Type B pancreatic cell (in vitro differentiated cells): ENCODE measurements around the gene JAKMIP2. TPM values are rescaled to one million over a fixed set of nuclear protein-coding genes. Genes with fewer than 3 reads are reported as not detected.

Experiments used
- DNase-seq: peaks from one replicate; pipeline ENCODE4 v3.0.0; 2021; ENCODE audit warnings: mixed read lengths; ENCODE audit not compliant: unreplicated experiment; ENCODE audit errors: extremely low spot score
- H3K27ac Mint-ChIP-seq: 2 replicates; pipeline ENCODE4 v1.8.0; 2021; ENCODE audit warnings: mild to moderate bottlenecking, mixed read lengths
- H3K27me3 Mint-ChIP-seq: 2 replicates; pipeline ENCODE4 v1.8.0; 2021; ENCODE audit warnings: mixed read lengths
- H3K36me3 Mint-ChIP-seq: 2 replicates; pipeline ENCODE4 v1.8.0; 2021; ENCODE audit warnings: mixed read lengths
- H3K4me1 Mint-ChIP-seq: one replicate; pipeline ENCODE4 v1.8.0; 2021; ENCODE audit warnings: mixed read lengths; ENCODE audit not compliant: unreplicated experiment
- H3K4me3 Mint-ChIP-seq: 2 replicates; pipeline ENCODE4 v1.8.0; 2021; ENCODE audit warnings: mild to moderate bottlenecking, mixed read lengths
- H3K9me3 Mint-ChIP-seq: 2 replicates; pipeline ENCODE4 v1.8.0; 2021; ENCODE audit warnings: mixed read lengths
- CTCF ChIP-seq: fragments of 200-600 bp; sonication (generic); conservative IDR thresholded peaks from 2 replicates; pipeline ENCODE4 v1.5.0; 2021; ENCODE audit warnings: antibody characterized with exemption, mild to moderate bottlenecking
- total RNA-seq: library from RNA; stranded (reverse); gene quantifications from 2 replicates; pipeline ENCODE4 v1.2.1, GENCODE V29; 2021; ENCODE audit warnings: low replicate concordance

Gene JAKMIP2
- total RNA-seq, 1 donor from 2014 or later, result 13.8 TPM

- H3K9me3 Mint-ChIP-seq, result no peaks in the 10 kb centered on the region
- H3K36me3 Mint-ChIP-seq, result peaks cover 4% of the 10 kb centered on the region
- H3K4me3 Mint-ChIP-seq, result no peak overlapping the region
- TF ChIP-seq CTCF, result no peak
- no peaks in the 10 kb centered on the region for H3K27me3 Mint-ChIP-seq
- peaks cover 11% of the 10 kb centered on the region for H3K4me1 Mint-ChIP-seq
- no peak overlapping the region for H3K27ac Mint-ChIP-seq
- DNase-seq, result no peak
Observed at GRCh38 chr5:147756566-147756965, 26.0 kb downstream of the JAKMIP2 start.

GRCh38 chr5:147754372-147755122 lies 28.0 kb downstream of the JAKMIP2 start:
- no peak for TF ChIP-seq CTCF
- no peak overlapping the region for H3K27ac Mint-ChIP-seq
- no peaks in the 10 kb centered on the region for H3K9me3 Mint-ChIP-seq
- DNase-seq, result no peak
- no peak overlapping the region for H3K4me3 Mint-ChIP-seq
- H3K27me3 Mint-ChIP-seq, result no peaks in the 10 kb centered on the region
- H3K36me3 Mint-ChIP-seq, result peaks cover 4% of the 10 kb centered on the region
- peaks cover 16% of the 10 kb centered on the region for H3K4me1 Mint-ChIP-seq

- no peak for DNase-seq
- Mint-ChIP-seq H3K27me3 (no peaks in the 10 kb centered on the region), H3K36me3 (peaks cover 4% of the 10 kb centered on the region), H3K4me1 (peaks cover 16% of the 10 kb centered on the region), H3K4me3 (no peak overlapping the region), H3K27ac (no peak overlapping the region), H3K9me3 (no peaks in the 10 kb centered on the region)
- TF ChIP-seq CTCF, result no peak
Observed at GRCh38 chr5:147753765-147754164, 28.8 kb downstream of the JAKMIP2 start.

- H3K36me3 Mint-ChIP-seq, result peaks cover 4% of the 10 kb centered on the region
- peaks cover 16% of the 10 kb centered on the region for H3K4me1 Mint-ChIP-seq
- no peak overlapping the region for H3K27ac Mint-ChIP-seq
- no peak overlapping the region for H3K4me3 Mint-ChIP-seq
- no peaks in the 10 kb centered on the region for H3K9me3 Mint-ChIP-seq
- DNase-seq, result no peak
- H3K27me3 Mint-ChIP-seq, result no peaks in the 10 kb centered on the region
- no peak for TF ChIP-seq CTCF
Observed at GRCh38 chr5:147752666-147753290, 29.8 kb downstream of the JAKMIP2 start.

- no peaks in the 10 kb centered on the region for H3K27me3 Mint-ChIP-seq
- no peak for TF ChIP-seq CTCF
- H3K27ac Mint-ChIP-seq, result no peak overlapping the region
- no peaks in the 10 kb centered on the region for H3K9me3 Mint-ChIP-seq
- no peak for DNase-seq
- H3K4me1 Mint-ChIP-seq, result peaks cover 22% of the 10 kb centered on the region
- peaks cover 4% of the 10 kb centered on the region for H3K36me3 Mint-ChIP-seq
- no peak overlapping the region for H3K4me3 Mint-ChIP-seq
Observed at GRCh38 chr5:147752033-147752432, 30.5 kb downstream of the JAKMIP2 start.
